SK-N-SH treated with all-trans-retinoic acid at 6 μM for 48 hours (cell line): ENCODE measurements around the gene COL9A3.

Experiments used
- ATAC-seq: fragments of 200-7000 bp; cut with Tn5 transposase; 3 replicates; pipeline ENCODE4 v1.9.1; 2020; ENCODE audit warnings: mild to moderate bottlenecking, moderate library complexity
- ARNTL ChIP-seq: fragments of 450-650 bp; formaldehyde crosslinking; IDR thresholded peaks from 2 replicates; pipeline ENCODE4 v1.5.0; 2020; ENCODE audit warnings: low read depth, mild to moderate bottlenecking, moderate library complexity, borderline replicate concordance
- BACH2 ChIP-seq: fragments of 250-450 bp; sonication (Bioruptor Pico); IDR thresholded peaks from 2 replicates; pipeline ENCODE4 v1.9.0; 2021; ENCODE audit warnings: mild to moderate bottlenecking, borderline replicate concordance
- CREB5 ChIP-seq: fragments of 250-450 bp; sonication (Bioruptor Pico); IDR thresholded peaks from 2 replicates; pipeline ENCODE4 v1.5.1; 2020; ENCODE audit warnings: low read depth, mild to moderate bottlenecking, moderate library complexity
- CSDC2 ChIP-seq: fragments of 250-450 bp; sonication (Bioruptor Pico); IDR thresholded peaks from 2 replicates; pipeline ENCODE4 v1.5.0; 2020; ENCODE audit warnings: mild to moderate bottlenecking, moderate library complexity
- ESRRG ChIP-seq: fragments of 250-450 bp; sonication (Bioruptor Pico); IDR thresholded peaks from 2 replicates; pipeline ENCODE4 v1.6.1; 2021; ENCODE audit warnings: mild to moderate bottlenecking
- GLIS3 ChIP-seq: fragments of 250-450 bp; sonication (Bioruptor Pico); IDR thresholded peaks from 2 replicates; pipeline ENCODE4 v1.5.0; 2020; ENCODE audit warnings: mild to moderate bottlenecking, moderate library complexity
- ISL1 ChIP-seq: fragments of 250-450 bp; sonication (Bioruptor Pico); IDR thresholded peaks from 2 replicates; pipeline ENCODE4 v2.1.2; 2022; ENCODE audit warnings: mild to moderate bottlenecking, moderate library complexity
- OSR1 ChIP-seq: fragments of 250-450 bp; sonication (Bioruptor Pico); IDR thresholded peaks from 2 replicates; pipeline ENCODE4 v1.8.0; 2022; ENCODE audit warnings: moderate library complexity, mild to moderate bottlenecking, inconsistent platforms
- PATZ1 ChIP-seq: fragments of 250-450 bp; sonication (Bioruptor Pico); IDR thresholded peaks from 2 replicates; pipeline ENCODE4 v1.8.0; 2020; ENCODE audit warnings: mild to moderate bottlenecking, moderate library complexity, borderline replicate concordance
- POU6F1 ChIP-seq: fragments of 250-450 bp; sonication (Bioruptor Pico); IDR thresholded peaks from 2 replicates; pipeline ENCODE4 v1.8.0; 2021; ENCODE audit warnings: low read depth, mild to moderate bottlenecking, moderate library complexity, borderline replicate concordance
- PPARA ChIP-seq: fragments of 250-450 bp; sonication (Bioruptor Pico); IDR thresholded peaks from 2 replicates; pipeline ENCODE4 v1.5.0; 2020; ENCODE audit warnings: mild to moderate bottlenecking, borderline replicate concordance
- RARB ChIP-seq: fragments of 250-450 bp; sonication (Bioruptor Pico); IDR thresholded peaks from 2 replicates; pipeline ENCODE4 v1.8.0; 2021; ENCODE audit warnings: mild to moderate bottlenecking, moderate library complexity
- TCF4 ChIP-seq: fragments of 250-450 bp; sonication (Bioruptor Pico); IDR thresholded peaks from 2 replicates; pipeline ENCODE4 v1.8.0; 2021; ENCODE audit warnings: mild to moderate bottlenecking, moderate library complexity, borderline replicate concordance
- TOX ChIP-seq: fragments of 250-450 bp; sonication (Bioruptor Pico); IDR thresholded peaks from 2 replicates; pipeline ENCODE4 v1.8.0; 2021; ENCODE audit warnings: mild to moderate bottlenecking, moderate library complexity, borderline replicate concordance
- ZC3H10 ChIP-seq: fragments of 250-450 bp; sonication (Bioruptor Pico); IDR thresholded peaks from 2 replicates; pipeline ENCODE4 v1.5.1; 2021; ENCODE audit warnings: mild to moderate bottlenecking, moderate library complexity
- ZFP3 ChIP-seq: fragments of 250-450 bp; sonication (Bioruptor Pico); IDR thresholded peaks from 2 replicates; pipeline ENCODE4 v1.5.0; 2020; ENCODE audit warnings: mild to moderate bottlenecking, moderate library complexity
- ZFP30 ChIP-seq: fragments of 450-650 bp; formaldehyde crosslinking; IDR thresholded peaks from 2 replicates; pipeline ENCODE4 v1.5.0; 2022; ENCODE audit warnings: mild to moderate bottlenecking, moderate library complexity
- ZNF565 ChIP-seq: fragments of 450-650 bp; formaldehyde crosslinking; conservative IDR thresholded peaks from 2 replicates; pipeline ENCODE4 v1.5.0; 2020; ENCODE audit warnings: low read depth, mild to moderate bottlenecking, moderate library complexity
- ZNF8 ChIP-seq: fragments of 450-650 bp; formaldehyde crosslinking; IDR thresholded peaks from 2 replicates; pipeline ENCODE4 v1.5.0; 2020; ENCODE audit warnings: mild to moderate bottlenecking, moderate library complexity
- TF ChIP-seq, protein P1 (sequence below): fragments of 250-450 bp; sonication (Bioruptor Pico); IDR thresholded peaks from 2 replicates; pipeline ENCODE4 v1.5.0; 2020; ENCODE audit warnings: mild to moderate bottlenecking, moderate library complexity

COL9A3 gene

GRCh38 chr20:62808211-62808865, 8.5 kb upstream of the COL9A3 start:
- peak; percentile 78 for ATAC-seq
- no peak for TF ChIP-seq OSR1 (CRISPR knock-in tag)
- no peak for TF ChIP-seq PATZ1 (CRISPR knock-in tag)
- TF ChIP-seq TOX (CRISPR knock-in tag), result no peak
- no peak for TF ChIP-seq CREB5 (CRISPR knock-in tag)
- TF ChIP-seq GLIS3, result no peak
- TF ChIP-seq, protein P1, sequence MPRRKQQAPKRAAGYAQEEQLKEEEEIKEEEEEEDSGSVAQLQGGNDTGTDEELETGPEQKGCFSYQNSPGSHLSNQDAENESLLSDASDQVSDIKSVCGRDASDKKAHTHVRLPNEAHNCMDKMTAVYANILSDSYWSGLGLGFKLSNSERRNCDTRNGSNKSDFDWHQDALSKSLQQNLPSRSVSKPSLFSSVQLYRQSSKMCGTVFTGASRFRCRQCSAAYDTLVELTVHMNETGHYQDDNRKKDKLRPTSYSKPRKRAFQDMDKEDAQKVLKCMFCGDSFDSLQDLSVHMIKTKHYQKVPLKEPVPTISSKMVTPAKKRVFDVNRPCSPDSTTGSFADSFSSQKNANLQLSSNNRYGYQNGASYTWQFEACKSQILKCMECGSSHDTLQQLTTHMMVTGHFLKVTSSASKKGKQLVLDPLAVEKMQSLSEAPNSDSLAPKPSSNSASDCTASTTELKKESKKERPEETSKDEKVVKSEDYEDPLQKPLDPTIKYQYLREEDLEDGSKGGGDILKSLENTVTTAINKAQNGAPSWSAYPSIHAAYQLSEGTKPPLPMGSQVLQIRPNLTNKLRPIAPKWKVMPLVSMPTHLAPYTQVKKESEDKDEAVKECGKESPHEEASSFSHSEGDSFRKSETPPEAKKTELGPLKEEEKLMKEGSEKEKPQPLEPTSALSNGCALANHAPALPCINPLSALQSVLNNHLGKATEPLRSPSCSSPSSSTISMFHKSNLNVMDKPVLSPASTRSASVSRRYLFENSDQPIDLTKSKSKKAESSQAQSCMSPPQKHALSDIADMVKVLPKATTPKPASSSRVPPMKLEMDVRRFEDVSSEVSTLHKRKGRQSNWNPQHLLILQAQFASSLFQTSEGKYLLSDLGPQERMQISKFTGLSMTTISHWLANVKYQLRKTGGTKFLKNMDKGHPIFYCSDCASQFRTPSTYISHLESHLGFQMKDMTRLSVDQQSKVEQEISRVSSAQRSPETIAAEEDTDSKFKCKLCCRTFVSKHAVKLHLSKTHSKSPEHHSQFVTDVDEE, result no peak
- no peak for TF ChIP-seq POU6F1 (CRISPR knock-in tag)
- TF ChIP-seq ISL1 (CRISPR knock-in tag), result no peak
- TF ChIP-seq ZC3H10 (CRISPR knock-in tag), result no peak
- no peak for TF ChIP-seq ESRRG (CRISPR knock-in tag)

- ATAC-seq, result no peak
- TF ChIP-seq PATZ1 (CRISPR knock-in tag), result no peak
- TF ChIP-seq OSR1 (CRISPR knock-in tag), result no peak
- no peak for TF ChIP-seq PPARA (CRISPR knock-in tag)
- TF ChIP-seq ARNTL (CRISPR knock-in tag), result no peak
- TF ChIP-seq CREB5 (CRISPR knock-in tag), result no peak
- TF ChIP-seq TOX (CRISPR knock-in tag), result no peak
- no peak for TF ChIP-seq CSDC2 (CRISPR knock-in tag)
- TF ChIP-seq ESRRG (CRISPR knock-in tag), result no peak
- TF ChIP-seq ZC3H10 (CRISPR knock-in tag), result no peak
- TF ChIP-seq ZNF8 (CRISPR knock-in tag), result no peak
- no peak for TF ChIP-seq GLIS3
- TF ChIP-seq RARB (CRISPR knock-in tag), result no peak
- TF ChIP-seq BACH2 (CRISPR knock-in tag), result no peak
- TF ChIP-seq TCF4, result no peak
- TF ChIP-seq ZNF565 (CRISPR knock-in tag), result no peak
- no peak for TF ChIP-seq ZFP30
- TF ChIP-seq ZFP3 (CRISPR knock-in tag), result no peak
Measured at GRCh38 chr20:62809530-62810428, 7.1 kb upstream of the COL9A3 start.
